GM23338 (cell line): Measurements from ENCODE around the gene CSH2. TPM values are rescaled to one million over a fixed set of nuclear protein-coding genes. Genes with fewer than 3 reads are reported as not detected.

Experiments used
- ATAC-seq: fragments of 200-7000 bp; cut with Tn5 transposase; 3 replicates; pipeline ENCODE4 v1.9.1; 2020
- DNase-seq: peaks from one replicate; pipeline ENCODE4 v3.0.0-alpha.2; 2015; ENCODE audit warnings: low spot score
- H2AFZ ChIP-seq: fragments of 200-600 bp; sonication (generic); 2 replicates; pipeline ENCODE4 v1.8.0; 2016; ENCODE audit warnings: antibody characterized with exemption, mild to moderate bottlenecking, moderate library complexity
- H3F3A ChIP-seq: fragments of 200-600 bp; sonication (generic); replicated peaks from 2 replicates; pipeline ENCODE4 v1.8.0; 2017; ENCODE audit warnings: antibody characterized with exemption, mixed run types, low read depth
- H3K27ac ChIP-seq: fragments of 200-600 bp; sonication (generic); 2 replicates; pipeline ENCODE4 v1.6.1; 2016; ENCODE audit warnings: low read depth
- H3K27me3 ChIP-seq: fragments of 200-600 bp; sonication (generic); 2 replicates; pipeline ENCODE4 v1.8.0; 2016; ENCODE audit warnings: mild to moderate bottlenecking, mixed run types, moderate library complexity; ENCODE audit not compliant: insufficient read depth
- H3K36me3 ChIP-seq: fragments of 200-600 bp; sonication (generic); 2 replicates; pipeline ENCODE4 v1.8.0; 2016; ENCODE audit warnings: mild to moderate bottlenecking; ENCODE audit not compliant: insufficient read depth
- H3K4me1 ChIP-seq: fragments of 200-600 bp; sonication (generic); 2 replicates; pipeline ENCODE4 v1.8.0; 2016; ENCODE audit warnings: mild to moderate bottlenecking, moderate library complexity; ENCODE audit not compliant: insufficient read depth
- H3K4me2 ChIP-seq: fragments of 200-600 bp; sonication (generic); 2 replicates; pipeline ENCODE4 v1.7.1; 2017; ENCODE audit warnings: mixed run types
- H3K4me3 ChIP-seq: fragments of 200-600 bp; sonication (generic); 2 replicates; pipeline ENCODE4 v1.6.1; 2016; ENCODE audit warnings: mixed run types
- H3K79me2 ChIP-seq: fragments of 200-600 bp; sonication (generic); replicated peaks from 2 replicates; pipeline ENCODE4 v1.8.0; 2017; ENCODE audit warnings: mild to moderate bottlenecking; ENCODE audit not compliant: insufficient read depth
- H3K9me2 ChIP-seq: fragments of 200-600 bp; sonication (generic); 2 replicates; pipeline ENCODE4 v1.8.0; 2017; ENCODE audit not compliant: insufficient read depth
- H4K20me1 ChIP-seq: fragments of 200-600 bp; sonication (generic); replicated peaks from 2 replicates; pipeline ENCODE4 v1.8.0; 2017; ENCODE audit warnings: mild to moderate bottlenecking; ENCODE audit not compliant: insufficient read depth
- H3K27ac Mint-ChIP-seq: 2 replicates; pipeline ENCODE4 v1.8.0; 2020; ENCODE audit warnings: inconsistent platforms, mild to moderate bottlenecking, moderate library complexity, mixed read lengths
- H3K27me3 Mint-ChIP-seq: 3 replicates; pipeline ENCODE4 v1.8.0; 2022; ENCODE audit warnings: low read depth, mild to moderate bottlenecking, moderate library complexity, mixed read lengths, inconsistent platforms; ENCODE audit not compliant: insufficient read depth, poor library complexity
- H3K36me3 Mint-ChIP-seq: 3 replicates; pipeline ENCODE4 v1.8.0; 2021; ENCODE audit warnings: low read depth, mild to moderate bottlenecking, inconsistent platforms, moderate library complexity, mixed read lengths
- H3K4me1 Mint-ChIP-seq: 3 replicates; pipeline ENCODE4 v1.8.0; 2020; ENCODE audit warnings: mild to moderate bottlenecking, inconsistent platforms, mixed read lengths
- H3K4me3 Mint-ChIP-seq: 3 replicates; pipeline ENCODE4 v1.8.0; 2021; ENCODE audit warnings: moderate library complexity, mild to moderate bottlenecking, inconsistent platforms, mixed read lengths
- H3K9me3 Mint-ChIP-seq: 3 replicates; pipeline ENCODE4 v1.8.0; 2020; ENCODE audit warnings: moderate library complexity, mild to moderate bottlenecking, inconsistent platforms, mixed read lengths
- CREB1 ChIP-seq: fragments of 250-450 bp; sonication (Bioruptor Pico); IDR thresholded peaks from 2 replicates; pipeline ENCODE4 v1.5.0; 2020; ENCODE audit warnings: low read depth, mild to moderate bottlenecking, moderate library complexity
- CTCF ChIP-seq, 2 experiments: fragments of 200-600 bp in 1 of 2; sonication (generic) in 1 of 2; conservative IDR thresholded peaks; 2 replicates each; pipeline versions ENCODE4 v1.5.1 to v1.6.1; 2016 to 2017; ENCODE audit warnings: antibody characterized with exemption in 2 of 2, low read depth in 2 of 2, mild to moderate bottlenecking in 2 of 2, moderate library complexity in 1 of 2
- ETS1 ChIP-seq: IDR thresholded peaks from 2 replicates; pipeline ENCODE4 v1.6.1; 2016; ENCODE audit warnings: antibody characterized with exemption
- EZH2 ChIP-seq: fragments of 200-600 bp; sonication (generic); IDR thresholded peaks from one replicate; pipeline ENCODE4 v1.8.0; 2017; ENCODE audit warnings: antibody characterized with exemption, mild to moderate bottlenecking, low read depth; ENCODE audit not compliant: unreplicated experiment
- EZH2phosphoT487 ChIP-seq: fragments of 200-600 bp; sonication (generic); IDR thresholded peaks from one replicate; pipeline ENCODE4 v1.8.1; 2018; ENCODE audit warnings: antibody characterized with exemption; ENCODE audit not compliant: unreplicated experiment
- JUNB ChIP-seq: IDR thresholded peaks from one replicate; pipeline ENCODE4 v1.6.1; 2016; ENCODE audit warnings: antibody characterized with exemption; ENCODE audit not compliant: unreplicated experiment
- NANOG ChIP-seq: IDR thresholded peaks from 2 replicates; pipeline ENCODE4 v1.6.1; 2016; ENCODE audit warnings: antibody characterized with exemption, borderline replicate concordance
- POLR2AphosphoS5 ChIP-seq: IDR thresholded peaks from 2 replicates; pipeline ENCODE4 v1.6.1; 2016; ENCODE audit warnings: antibody characterized with exemption, low read depth
- REST ChIP-seq: IDR thresholded peaks from one replicate; pipeline ENCODE4 v1.6.1; 2018; ENCODE audit warnings: antibody characterized with exemption; ENCODE audit not compliant: unreplicated experiment
- STAT1 ChIP-seq: IDR thresholded peaks from one replicate; pipeline ENCODE4 v1.6.1; 2016; ENCODE audit warnings: antibody characterized with exemption; ENCODE audit not compliant: unreplicated experiment
- ZNF114 ChIP-seq: fragments of 250-450 bp; sonication (Bioruptor Pico); IDR thresholded peaks from 2 replicates; pipeline ENCODE4 v1.5.0; 2020; ENCODE audit warnings: mild to moderate bottlenecking, moderate library complexity
- ZNF331 ChIP-seq: fragments of 250-450 bp; sonication (Bioruptor Pico); IDR thresholded peaks from 2 replicates; pipeline ENCODE4 v1.5.0; 2020; ENCODE audit warnings: low read depth, mild to moderate bottlenecking, moderate library complexity
- ZNF462 ChIP-seq: fragments of 250-450 bp; sonication (Bioruptor Pico); IDR thresholded peaks from 2 replicates; pipeline ENCODE4 v1.5.0; 2020; ENCODE audit warnings: mild to moderate bottlenecking, moderate library complexity
- polyA plus RNA-seq: library from polyadenylated mRNA; unstranded; fragments of >200 nt; fragmentation: Nextera tagmentation; extraction: Ambion mirVana; gene quantifications from 2 replicates; pipeline ENCODE4 v1.2.1, GENCODE V29; 2016
- total RNA-seq: library from RNA; depleted of rRNA; stranded (reverse); fragments of >200 nt; shearing (Covaris generic); gene quantifications from 2 replicates; pipeline ENCODE4 v1.2.3, GENCODE V29; 2014

CSH2 gene
- total and polyA plus RNA-seq, 2 experiments from 2014 or later, result 0.37 TPM; not detected in 1

- H3K27ac ChIP-seq, result 0 out of 2 replicates have a peak overlapping the region, but pooled peaks have one; percentile 85
- peaks cover 98% of the 10 kb centered on the region for H3K36me3 Mint-ChIP-seq
- no peak for DNase-seq
These were observed 45.7 kb downstream of the CSH2 start for GRCh38 chr17:63827801-63828221.

More at GRCh38 chr17:63827801-63828221, 45.7 kb downstream of the CSH2 start:
- TF ChIP-seq REST (no peak), JUNB (no peak), CTCF (conservative IDR thresholded peaks at IDR 0.05; ENCODE audit: low read depth in 2 of 2) (no peak), EZH2phosphoT487 (no peak), EZH2 (no peak), POLR2AphosphoS5 (no peak), CREB1 (CRISPR knock-in tag) (no peak), ZNF331 (CRISPR knock-in tag) (no peak), ZNF462 (CRISPR knock-in tag) (no peak), STAT1 (no peak), ZNF114 (CRISPR knock-in tag) (no peak), ETS1 (no peak), NANOG (no peak)
- Histone ChIP-seq H3F3A (peaks cover 12% of the 10 kb centered on the region; the same call in 1 of the 2 replicates), H3K4me3 (peak overlapping the region; percentile 84), H3K4me1 (peaks cover 6% of the 10 kb centered on the region; the same call in 1 of the 2 replicates), H3K4me2 (peak overlapping the region; percentile 99), H2AFZ (peak overlapping the region; percentile 19; the same call in 1 of the 2 replicates), H3K27me3 (no peaks in the 10 kb centered on the region), H3K79me2 (peaks cover 39% of the 10 kb centered on the region), H3K9me2 (no peaks in the 10 kb centered on the region), H4K20me1 (peaks cover 35% of the 10 kb centered on the region), H3K36me3 (peaks cover 66% of the 10 kb centered on the region)
- Mint-ChIP-seq H3K4me1 (peaks cover 20% of the 10 kb centered on the region), H3K9me3 (no peaks in the 10 kb centered on the region; the same call in 2 of the 3 replicates), H3K27ac (peak overlapping the region; percentile 100), H3K27me3 (peaks cover 16% of the 10 kb centered on the region), H3K4me3 (peak overlapping the region; percentile 100)
- no peak for ATAC-seq
